Measurements from ENCODE around the gene RGS7.

DNA sequence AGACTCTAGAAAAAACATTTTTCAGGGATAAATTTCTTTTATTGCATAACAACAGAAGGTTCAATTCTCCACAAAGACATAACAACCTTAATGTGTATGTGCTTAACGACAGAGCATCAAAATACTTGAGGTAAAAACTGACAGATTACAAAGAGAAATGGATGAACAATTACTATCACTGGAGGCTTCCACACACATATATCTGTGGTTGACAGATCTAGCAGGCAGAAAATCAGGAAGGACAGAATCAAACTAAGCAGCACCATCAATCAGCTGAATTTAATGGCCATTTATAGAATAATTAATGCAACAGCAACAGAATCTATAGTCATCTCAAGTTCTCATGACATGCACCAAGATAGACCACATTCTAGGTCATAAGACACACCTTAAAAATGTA is 439.0 kb downstream of the RGS7 start:
- TF ChIP-seq, protein P1, sequence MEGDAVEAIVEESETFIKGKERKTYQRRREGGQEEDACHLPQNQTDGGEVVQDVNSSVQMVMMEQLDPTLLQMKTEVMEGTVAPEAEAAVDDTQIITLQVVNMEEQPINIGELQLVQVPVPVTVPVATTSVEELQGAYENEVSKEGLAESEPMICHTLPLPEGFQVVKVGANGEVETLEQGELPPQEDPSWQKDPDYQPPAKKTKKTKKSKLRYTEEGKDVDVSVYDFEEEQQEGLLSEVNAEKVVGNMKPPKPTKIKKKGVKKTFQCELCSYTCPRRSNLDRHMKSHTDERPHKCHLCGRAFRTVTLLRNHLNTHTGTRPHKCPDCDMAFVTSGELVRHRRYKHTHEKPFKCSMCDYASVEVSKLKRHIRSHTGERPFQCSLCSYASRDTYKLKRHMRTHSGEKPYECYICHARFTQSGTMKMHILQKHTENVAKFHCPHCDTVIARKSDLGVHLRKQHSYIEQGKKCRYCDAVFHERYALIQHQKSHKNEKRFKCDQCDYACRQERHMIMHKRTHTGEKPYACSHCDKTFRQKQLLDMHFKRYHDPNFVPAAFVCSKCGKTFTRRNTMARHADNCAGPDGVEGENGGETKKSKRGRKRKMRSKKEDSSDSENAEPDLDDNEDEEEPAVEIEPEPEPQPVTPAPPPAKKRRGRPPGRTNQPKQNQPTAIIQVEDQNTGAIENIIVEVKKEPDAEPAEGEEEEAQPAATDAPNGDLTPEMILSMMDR (IDR thresholded peaks at IDR 0.05; ENCODE audit: insufficient read depth, low read depth, low read length): no peak
- no peak for TF ChIP-seq EZH2 (IDR thresholded peaks at IDR 0.05; ENCODE audit: insufficient read depth, low read length)

Measured in astrocyte (in vitro differentiated cells and primary cell).